ENCODE measurements around the gene RNF13.

- TF ChIP-seq POLR2AphosphoS5 (IDR thresholded peaks at IDR 0.05) (no peak), POLR2A (IDR thresholded peaks at IDR 0.05) (no peak)
- TF ChIP-seq, protein P1, sequence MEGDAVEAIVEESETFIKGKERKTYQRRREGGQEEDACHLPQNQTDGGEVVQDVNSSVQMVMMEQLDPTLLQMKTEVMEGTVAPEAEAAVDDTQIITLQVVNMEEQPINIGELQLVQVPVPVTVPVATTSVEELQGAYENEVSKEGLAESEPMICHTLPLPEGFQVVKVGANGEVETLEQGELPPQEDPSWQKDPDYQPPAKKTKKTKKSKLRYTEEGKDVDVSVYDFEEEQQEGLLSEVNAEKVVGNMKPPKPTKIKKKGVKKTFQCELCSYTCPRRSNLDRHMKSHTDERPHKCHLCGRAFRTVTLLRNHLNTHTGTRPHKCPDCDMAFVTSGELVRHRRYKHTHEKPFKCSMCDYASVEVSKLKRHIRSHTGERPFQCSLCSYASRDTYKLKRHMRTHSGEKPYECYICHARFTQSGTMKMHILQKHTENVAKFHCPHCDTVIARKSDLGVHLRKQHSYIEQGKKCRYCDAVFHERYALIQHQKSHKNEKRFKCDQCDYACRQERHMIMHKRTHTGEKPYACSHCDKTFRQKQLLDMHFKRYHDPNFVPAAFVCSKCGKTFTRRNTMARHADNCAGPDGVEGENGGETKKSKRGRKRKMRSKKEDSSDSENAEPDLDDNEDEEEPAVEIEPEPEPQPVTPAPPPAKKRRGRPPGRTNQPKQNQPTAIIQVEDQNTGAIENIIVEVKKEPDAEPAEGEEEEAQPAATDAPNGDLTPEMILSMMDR (IDR thresholded peaks at IDR 0.05), result no peak
Observed at GRCh38 chr3:149768704-149769103, 44.3 kb upstream of the RNF13 start.

Measured in breast epithelium (tissue), 3 donors.